ENCODE data around the gene AIM2.

The AIM2 gene

GRCh38 chr1:159090286-159091179, 14.0 kb upstream of the AIM2 start:
- DNase-seq (ENCODE audit: low read depth in 1 of 2, low spot score in 1 of 2) = no peak
- in situ Hi-C loops (cut with HindIII; ENCODE audit: low pct_unique_long_range_greater_than_20kb, low sequenced_read_pairs) = no loop called here
- TF ChIP-seq JUND (IDR thresholded peaks at IDR 0.05; ENCODE audit: low read depth) = no peak

- TF ChIP-seq JUND (IDR thresholded peaks at IDR 0.05; ENCODE audit: low read depth) = no peak
- in situ Hi-C loops (cut with HindIII; ENCODE audit: low pct_unique_long_range_greater_than_20kb, low sequenced_read_pairs) = no loop called here
- no peak for DNase-seq (ENCODE audit: low read depth in 1 of 2, low spot score in 1 of 2)
Observed at GRCh38 chr1:159089184-159089791, 12.7 kb upstream of the AIM2 start.

- no peak for DNase-seq (ENCODE audit: low read depth in 1 of 2, low spot score in 1 of 2)
- no peak for TF ChIP-seq JUND (IDR thresholded peaks at IDR 0.05; ENCODE audit: low read depth)
- in situ Hi-C loops (cut with HindIII; ENCODE audit: low pct_unique_long_range_greater_than_20kb, low sequenced_read_pairs) = no loop called here
Observed at GRCh38 chr1:159088546-159089183, 12.1 kb upstream of the AIM2 start.

- DNase-seq (ENCODE audit: low read depth in 1 of 2, low spot score in 1 of 2) = no peak
- in situ Hi-C loops (cut with HindIII; ENCODE audit: low pct_unique_long_range_greater_than_20kb, low sequenced_read_pairs) = no loop called here
- no peak for TF ChIP-seq JUND (IDR thresholded peaks at IDR 0.05; ENCODE audit: low read depth)
Observed at GRCh38 chr1:159088050-159088449, 11.5 kb upstream of the AIM2 start.

GRCh38 chr1:159084867-159085266, 8.3 kb upstream of the AIM2 start:
- in situ Hi-C loops (cut with HindIII; ENCODE audit: low pct_unique_long_range_greater_than_20kb, low sequenced_read_pairs) = no loop called here
- no peak for DNase-seq (ENCODE audit: low read depth in 1 of 2, low spot score in 1 of 2)
- no peak for TF ChIP-seq JUND (IDR thresholded peaks at IDR 0.05; ENCODE audit: low read depth)

- in situ Hi-C loops (cut with HindIII; ENCODE audit: low pct_unique_long_range_greater_than_20kb, low sequenced_read_pairs) = no loop called here
- DNase-seq (ENCODE audit: low read depth in 1 of 2, low spot score in 1 of 2) = no peak
- no peak for TF ChIP-seq JUND (IDR thresholded peaks at IDR 0.05; ENCODE audit: low read depth)
Observed at GRCh38 chr1:159084152-159084551, 7.6 kb upstream of the AIM2 start.

- TF ChIP-seq JUND (IDR thresholded peaks at IDR 0.05; ENCODE audit: low read depth) = no peak
- DNase-seq (ENCODE audit: low read depth in 1 of 2, low spot score in 1 of 2) = no peak
- in situ Hi-C loops (cut with HindIII; ENCODE audit: low pct_unique_long_range_greater_than_20kb, low sequenced_read_pairs) = no loop called here
Observed at GRCh38 chr1:159083013-159083412, 6.4 kb upstream of the AIM2 start.

- no peak for DNase-seq (ENCODE audit: low read depth in 1 of 2, low spot score in 1 of 2)
- no peak for TF ChIP-seq JUND (IDR thresholded peaks at IDR 0.05; ENCODE audit: low read depth)
- in situ Hi-C loops (cut with HindIII; ENCODE audit: low pct_unique_long_range_greater_than_20kb, low sequenced_read_pairs) = no loop called here
Observed at GRCh38 chr1:159081626-159082025, 5.1 kb upstream of the AIM2 start.

- DNase-seq (ENCODE audit: low read depth in 1 of 2, low spot score in 1 of 2) = no peak
- TF ChIP-seq JUND (IDR thresholded peaks at IDR 0.05; ENCODE audit: low read depth) = no peak
- in situ Hi-C loops (cut with HindIII; ENCODE audit: low pct_unique_long_range_greater_than_20kb, low sequenced_read_pairs) = no loop called here
Observed at GRCh38 chr1:159079525-159079924, 3.0 kb upstream of the AIM2 start.

GRCh38 chr1:159077120-159077961, 775 bp upstream of the AIM2 start:
- in situ Hi-C loops (cut with HindIII; ENCODE audit: low pct_unique_long_range_greater_than_20kb, low sequenced_read_pairs) = no loop called here
- DNase-seq (ENCODE audit: low read depth in 1 of 2, low spot score in 1 of 2) = no peak
- TF ChIP-seq JUND (IDR thresholded peaks at IDR 0.05; ENCODE audit: low read depth) = no peak

- in situ Hi-C loops (cut with HindIII; ENCODE audit: low pct_unique_long_range_greater_than_20kb, low sequenced_read_pairs) = no loop called here
- peak; percentile 26 to 74 for DNase-seq (ENCODE audit: low read depth in 1 of 2, low spot score in 1 of 2)
- TF ChIP-seq JUND (IDR thresholded peaks at IDR 0.05; ENCODE audit: low read depth) = no peak
Observed at GRCh38 chr1:159071970-159072582, 4.5 kb downstream of the AIM2 start.

- in situ Hi-C loops (cut with HindIII; ENCODE audit: low pct_unique_long_range_greater_than_20kb, low sequenced_read_pairs) = no loop called here
- TF ChIP-seq JUND (IDR thresholded peaks at IDR 0.05; ENCODE audit: low read depth) = no peak
- DNase-seq (ENCODE audit: low read depth in 1 of 2, low spot score in 1 of 2) = no peak
Observed at GRCh38 chr1:159068886-159069285, 7.7 kb downstream of the AIM2 start.

Data from T47D (cell line).